ENCODE measurements around the gene ATF5. TPM values are rescaled to one million over a fixed set of nuclear protein-coding genes. Genes with fewer than 3 reads are reported as not detected.

The ATF5 gene
- total RNA-seq, 2 donors from 2014 or later: 4.7 to 12.2 TPM

GRCh38 chr19:49925486-49925885 is 3.5 kb upstream of the ATF5 start:
- WGBS, 2 donors: 94 to 97% methylated on average over 5 of the region's 5 CpGs
- intact Hi-C loops (cut with DNase I): no loop called here
- no peak overlapping the region for H3K27ac ChIP-seq
- no peak for ATAC-seq
- H3K4me1 ChIP-seq: peaks cover 22% of the 10 kb centered on the region
- H3K27me3 ChIP-seq: no peaks in the 10 kb centered on the region
- no peaks in the 10 kb centered on the region for H3K9me3 ChIP-seq
- DNase-seq: no peak
- no peak overlapping the region for H3K4me3 ChIP-seq
- TF ChIP-seq POLR2A (IDR thresholded peaks at IDR 0.05) (no peak), CTCF (IDR thresholded peaks at IDR 0.05) (no peak)
- H3K36me3 ChIP-seq (replicated peaks in 1 of 2; ENCODE audit: insufficient read depth in 1 of 2, low read depth in 2 of 2): peaks cover 0 to 6% of the 10 kb centered on the region in 2 donors

GRCh38 chr19:49926515-49926914 is 2.5 kb upstream of the ATF5 start:
- Histone ChIP-seq H3K36me3 (replicated peaks in 1 of 2; ENCODE audit: insufficient read depth in 1 of 2, low read depth in 2 of 2) (peaks cover 0 to 6% of the 10 kb centered on the region in 2 donors), H3K4me3 (no peak overlapping the region), H3K9me3 (no peaks in the 10 kb centered on the region), H3K27me3 (no peaks in the 10 kb centered on the region), H3K4me1 (peaks cover 22% of the 10 kb centered on the region), H3K27ac (no peak overlapping the region)
- DNase-seq: no peak
- TF ChIP-seq CTCF (IDR thresholded peaks at IDR 0.05) (no peak), POLR2A (IDR thresholded peaks at IDR 0.05) (no peak)
- 83 to 90% methylated on average over 10 of the region's 10 CpGs for WGBS, 2 donors
- intact Hi-C loops (cut with DNase I): no loop called here
- no peak for ATAC-seq

- H3K4me3 ChIP-seq: no peak overlapping the region
- WGBS, 2 donors: 66 to 81% methylated on average over 14 of the region's 14 CpGs
- DNase-seq (no peak), ATAC-seq (no peak)
- no peaks in the 10 kb centered on the region for H3K27me3 ChIP-seq
- TF ChIP-seq POLR2A (IDR thresholded peaks at IDR 0.05) (no peak), CTCF (IDR thresholded peaks at IDR 0.05) (no peak)
- no peak overlapping the region for H3K27ac ChIP-seq
- intact Hi-C loops (cut with DNase I): no loop called here
- no peaks in the 10 kb centered on the region for H3K9me3 ChIP-seq
- H3K36me3 ChIP-seq (replicated peaks in 1 of 2; ENCODE audit: insufficient read depth in 1 of 2, low read depth in 2 of 2): peaks cover 0 to 6% of the 10 kb centered on the region in 2 donors
- peaks cover 22% of the 10 kb centered on the region for H3K4me1 ChIP-seq
Measured at GRCh38 chr19:49927526-49928264, 1.3 kb upstream of the ATF5 start.

GRCh38 chr19:49929611-49930482 is 842 bp downstream of the ATF5 start:
- Histone ChIP-seq H3K27ac (peak overlapping the region; percentile 87 to 96 (median 91)), H3K4me1 (peaks cover 22% of the 10 kb centered on the region), H3K36me3 (replicated peaks in 1 of 2; ENCODE audit: insufficient read depth in 1 of 2, low read depth in 2 of 2) (no peaks in the 10 kb centered on the region), H3K4me3 (peak overlapping the region; percentile 99 to 100), H3K27me3 (no peaks in the 10 kb centered on the region), H3K9me3 (no peaks in the 10 kb centered on the region)
- DNase-seq (peak; percentile 93 to 96 (median 94)), ATAC-seq (peak; percentile 89)
- peak in 3 of 7 experiments; percentile 25 to 59 (median 31) for TF ChIP-seq CTCF (IDR thresholded peaks at IDR 0.05)
- TF ChIP-seq POLR2A (IDR thresholded peaks at IDR 0.05): peak; percentile 22 to 87 (median 81)
- intact Hi-C loops (cut with DNase I): loop anchor here (5.0 kb wide), 1 partner anchor 47 kb away; no protein-coding TSS in a partner anchor
- 3% methylated on average over 36 to 43 of the region's 43 CpGs for WGBS, 2 donors
